Limb (tissue), 2 donors: ENCODE results near the gene C16orf46.
"Not testable (repeated sequence)": the region's sequence is repeated elsewhere in the genome, so short reads cannot be mapped to it uniquely, and the experiment has no call there.

ENCODE experiments used
- DNase-seq, 2 donors: peaks; one replicate each; pipeline ENCODE4 v3.0.0-alpha.2; 2016; ENCODE audit errors: extremely low spot score in 2 of 2

C16orf46 gene, protein sequence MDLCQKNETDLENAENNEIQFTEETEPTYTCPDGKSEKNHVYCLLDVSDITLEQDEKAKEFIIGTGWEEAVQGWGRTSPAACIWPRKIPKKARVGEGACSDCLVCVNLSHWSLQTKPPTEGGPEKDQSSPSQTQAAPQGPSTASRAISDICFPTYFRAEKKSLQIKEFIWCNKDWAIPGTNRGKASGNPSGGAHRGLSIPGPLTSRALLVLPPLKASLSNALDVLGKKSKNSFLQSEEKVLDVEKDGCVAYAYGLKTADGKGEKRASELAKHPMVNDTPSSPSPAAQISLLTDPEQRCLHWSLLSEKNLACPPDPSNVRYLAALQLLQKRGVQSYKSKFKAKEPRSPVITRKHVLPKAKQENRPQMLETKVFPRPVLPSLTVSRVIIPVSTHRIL

DNA sequence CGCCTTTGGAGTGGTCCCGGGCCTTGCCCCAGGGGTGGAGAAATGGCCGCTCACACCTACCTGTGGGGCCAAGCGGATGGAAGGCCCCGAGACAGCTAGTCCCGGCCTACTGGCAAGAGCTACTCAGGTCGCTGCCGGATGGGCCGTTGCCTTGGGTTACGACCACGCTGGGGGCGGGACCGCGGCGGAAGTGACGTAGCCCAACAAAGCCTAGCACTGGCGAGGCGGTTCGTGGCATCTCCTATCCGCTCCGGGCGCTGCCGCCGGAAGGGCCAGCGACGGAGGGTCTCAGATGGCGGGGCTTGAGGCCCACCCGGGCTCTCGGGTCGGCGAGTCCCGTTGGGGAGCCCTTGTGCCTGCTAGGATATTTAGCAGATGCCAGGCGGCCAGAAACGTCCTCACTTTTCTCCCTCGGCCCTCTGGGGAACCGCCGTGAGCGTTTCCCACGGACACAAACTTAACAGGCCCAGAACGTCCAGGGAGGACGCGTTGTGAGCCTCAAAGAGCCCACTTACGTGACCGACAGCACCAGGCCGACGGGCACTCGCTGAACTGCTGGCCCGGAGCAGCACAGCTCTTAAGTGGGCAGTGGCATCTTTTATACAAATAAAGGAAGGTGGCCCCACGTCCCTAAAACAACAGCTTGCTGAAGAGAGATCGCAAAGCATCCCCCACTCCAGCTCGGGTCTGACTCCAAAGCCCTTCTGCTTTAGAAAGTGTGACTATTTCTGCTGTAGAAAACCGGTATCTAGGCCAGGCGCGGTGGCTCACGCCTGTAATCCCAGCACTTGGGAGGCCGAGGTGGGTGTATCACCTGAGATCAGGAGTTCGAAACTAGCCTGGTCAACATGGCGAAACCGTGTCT, at the start of gene C16orf46:
TSS of gene C16orf46 (minus strand) at position 163 of the 865 bp plus-strand sequence. CDS start 13,283 bp downstream, outside the sequence.
- DNase-seq: peak; percentile 94 to 100

DNA sequence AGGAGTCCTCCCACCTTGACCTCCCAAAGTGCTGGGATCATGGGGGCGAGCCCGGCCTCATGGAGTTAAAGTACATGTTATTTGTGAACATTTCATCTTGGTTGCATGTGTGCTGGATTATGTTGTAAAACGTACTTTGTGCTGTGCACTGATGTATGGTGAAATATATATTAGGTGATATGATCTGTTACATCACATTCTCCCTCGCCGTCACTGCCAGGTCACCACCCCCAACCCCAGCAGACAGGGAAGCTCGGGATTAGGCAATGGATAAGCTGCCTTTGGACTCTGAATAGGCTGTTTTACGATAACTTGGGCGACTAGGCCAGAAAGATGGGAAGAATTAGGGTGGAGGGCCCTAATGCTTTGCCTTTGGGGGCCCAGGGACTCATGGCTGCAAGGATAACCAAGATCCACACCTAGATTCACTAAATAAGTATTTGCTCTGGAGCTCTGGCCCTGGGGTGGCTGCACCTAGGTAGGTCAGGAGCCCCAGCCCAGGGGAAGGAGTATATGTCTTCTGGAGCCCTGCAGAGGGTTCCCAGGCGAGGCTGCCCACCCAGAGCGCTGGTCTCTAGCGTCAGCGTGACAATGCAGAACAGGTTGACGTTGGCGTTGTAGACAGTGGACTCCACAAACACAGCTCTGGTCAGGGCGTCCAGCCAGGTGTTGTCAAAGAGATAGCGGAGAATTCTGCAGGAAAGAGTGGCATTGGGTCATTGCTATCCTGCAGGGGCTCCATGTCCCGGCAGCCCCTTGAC, 46.2 kb upstream of the C16orf46 start:
- DNase-seq: no peak

DNA sequence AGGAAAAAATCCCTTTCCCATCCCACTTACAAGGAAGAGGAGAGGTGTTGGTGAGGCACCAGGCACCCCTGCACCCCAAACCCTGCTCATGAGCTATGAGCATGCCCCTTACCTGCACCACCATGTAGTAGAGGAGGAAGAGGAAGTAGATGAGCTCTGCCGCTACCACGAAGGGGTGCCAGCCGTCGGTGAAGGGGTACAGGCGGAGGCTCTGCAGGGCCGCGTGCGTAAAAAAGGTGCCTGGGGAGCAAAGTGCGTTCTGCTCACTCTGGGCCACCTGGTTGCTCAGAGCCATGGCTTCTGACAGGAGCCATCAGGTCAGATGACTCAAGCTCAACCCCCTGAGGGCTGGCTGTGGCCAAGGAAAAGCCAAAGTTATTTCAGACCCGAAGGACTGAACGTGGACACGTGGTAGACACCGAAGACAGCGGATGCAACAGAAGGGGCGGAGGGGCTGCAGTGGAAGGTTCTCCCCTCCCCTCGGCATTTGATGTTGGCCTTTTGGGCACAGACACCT, 44.5 kb upstream of the C16orf46 start:
- no peak for DNase-seq

DNA sequence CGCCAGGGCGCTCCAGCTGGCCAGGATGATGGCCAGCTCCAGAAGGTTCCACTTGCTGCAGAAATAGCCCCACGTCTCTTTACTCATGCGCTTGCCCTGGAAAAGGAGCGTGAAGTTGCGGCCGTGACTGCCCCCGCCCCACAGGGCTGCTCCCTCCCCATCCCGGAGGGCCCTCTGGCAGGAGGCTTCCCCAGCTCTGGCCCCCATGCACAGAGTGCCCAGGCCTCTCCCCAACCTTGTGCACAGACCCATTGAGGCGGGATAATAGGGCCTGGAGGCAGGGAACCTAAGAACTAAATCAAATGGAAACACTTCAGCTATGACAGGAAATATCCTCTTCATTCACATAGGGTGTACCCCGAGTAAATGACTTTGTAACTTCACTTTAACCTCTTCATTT, 40.4 kb upstream of the C16orf46 start:
- DNase-seq: no peak

DNA sequence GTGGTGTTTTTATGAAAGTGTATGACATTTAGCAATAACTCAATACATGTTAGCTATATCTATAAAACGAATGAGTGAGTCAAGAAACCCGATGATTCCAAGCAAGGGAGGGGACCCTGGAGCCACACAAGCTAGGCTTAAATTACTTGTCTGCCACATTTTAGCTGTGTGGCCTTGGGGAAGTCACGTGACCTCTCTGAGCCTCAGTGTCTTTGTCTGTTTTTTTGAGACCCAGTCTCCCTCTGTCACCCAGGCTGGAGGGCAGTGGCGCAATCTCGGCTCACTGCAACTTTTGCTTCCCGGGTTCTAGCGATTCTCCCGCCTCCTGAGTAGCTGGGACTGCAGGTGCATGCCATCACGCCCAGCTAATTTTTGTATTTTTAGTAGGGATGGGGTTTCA, 39.2 kb upstream of the C16orf46 start:
- no peak for DNase-seq

DNA sequence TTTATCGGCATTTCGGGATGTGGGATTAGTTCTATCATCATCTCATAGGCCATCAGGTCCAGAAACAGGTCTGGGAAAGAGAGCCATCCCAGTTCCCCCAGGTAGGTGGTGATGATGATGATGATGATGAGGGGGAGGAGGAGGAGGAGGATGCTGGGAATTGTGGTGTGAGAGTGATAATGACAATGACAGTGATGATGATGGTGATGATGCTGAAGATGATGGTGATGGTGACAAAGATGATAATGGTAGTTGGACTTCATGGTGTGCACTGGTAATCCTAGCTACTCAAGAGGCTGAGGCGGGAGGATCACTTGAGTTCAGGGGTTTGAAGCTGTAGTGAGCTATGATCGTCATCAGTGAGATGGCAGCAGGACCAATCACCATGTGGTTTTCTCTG, 35.4 kb upstream of the C16orf46 start:
- no peak for DNase-seq

DNA sequence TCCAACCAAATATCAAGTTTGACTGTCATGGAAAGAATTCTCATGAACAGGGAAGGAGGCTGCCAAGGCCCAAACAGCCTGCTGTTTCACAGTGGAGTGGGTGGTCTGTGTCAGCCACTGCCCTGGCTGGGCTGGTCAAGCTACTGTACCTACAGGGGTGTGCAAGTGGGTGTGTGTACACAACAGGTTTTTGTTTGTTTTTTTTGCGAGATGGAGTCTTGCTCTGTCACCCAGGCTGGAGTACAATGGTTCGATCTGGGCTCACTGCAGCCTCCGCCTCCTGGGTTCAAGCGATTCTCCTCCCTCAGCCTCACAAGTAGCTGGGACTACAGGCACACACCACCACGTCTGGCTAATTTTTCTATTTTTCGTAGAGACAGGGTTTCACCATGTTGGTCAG, 32.2 kb upstream of the C16orf46 start:
- not testable (repeated sequence) for DNase-seq

DNA sequence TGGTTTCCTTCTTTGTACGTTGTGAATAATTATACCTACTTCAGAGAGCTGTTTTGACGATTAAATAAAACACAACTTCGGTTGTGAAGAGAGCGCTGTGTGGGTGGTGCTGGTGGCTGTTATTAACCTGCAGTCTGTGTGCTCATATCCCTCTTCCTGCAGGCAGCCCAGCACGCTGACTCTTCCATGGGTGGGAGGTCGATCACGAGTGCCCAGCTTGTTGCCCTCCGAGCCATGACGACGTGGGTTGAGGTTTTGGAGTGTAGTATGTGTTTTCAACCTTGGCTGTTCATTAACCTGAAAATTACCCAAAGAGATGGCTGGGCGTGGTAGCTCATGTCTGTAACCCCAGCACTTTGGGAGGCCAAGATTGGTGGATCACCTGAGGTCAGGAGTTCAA, 30.5 kb upstream of the C16orf46 start:
- DNase-seq: no peak

DNA sequence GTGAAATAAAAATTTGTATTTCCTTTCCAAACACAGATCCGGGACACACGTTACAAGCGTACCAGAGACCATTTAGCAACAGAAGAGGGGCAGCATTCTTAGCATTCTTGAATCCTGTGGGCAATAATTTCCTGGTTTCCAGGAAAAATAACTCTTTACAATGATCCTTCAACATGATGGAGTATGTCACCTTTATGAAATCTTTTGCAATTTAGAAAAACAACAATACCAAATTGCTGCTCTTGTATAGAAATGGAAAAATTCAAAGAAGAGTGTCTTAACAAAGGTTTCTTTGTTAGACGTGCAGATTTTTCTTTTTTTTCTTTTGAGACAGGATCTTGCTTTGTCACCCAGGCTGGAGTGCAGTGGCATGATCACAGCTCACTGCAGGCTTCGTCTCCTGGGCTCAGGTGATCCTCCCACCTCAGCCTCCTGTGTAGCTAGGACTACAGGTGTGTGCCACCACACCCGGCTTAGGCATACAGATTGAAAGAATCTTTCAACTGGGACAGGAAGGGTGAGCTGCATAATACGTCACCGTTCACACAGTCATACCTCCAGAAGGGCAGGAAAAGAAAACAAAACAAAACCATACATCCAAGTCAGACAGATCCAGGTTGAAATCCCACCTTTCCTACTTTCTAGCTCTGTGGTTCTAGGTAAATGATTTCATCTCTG, 29.9 kb upstream of the C16orf46 start:
- DNase-seq: no peak

DNA sequence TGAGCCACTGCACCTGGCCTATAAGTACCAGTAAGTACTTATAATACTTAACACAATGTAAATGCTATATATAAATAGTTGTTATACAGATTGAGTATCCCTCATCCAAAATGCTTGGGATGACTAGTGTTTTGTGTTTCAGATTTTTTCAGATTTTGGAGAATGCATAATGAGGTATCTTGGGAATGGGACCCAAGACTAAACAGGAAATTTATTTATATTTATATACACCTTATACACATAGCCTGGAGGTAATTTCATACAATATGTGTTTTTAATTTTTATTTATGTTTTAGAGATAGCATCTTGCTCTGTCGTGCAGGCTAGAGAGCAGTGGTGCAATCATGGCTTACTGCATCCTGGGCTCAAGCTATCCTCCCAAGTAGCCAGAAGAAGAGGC, 28.9 kb upstream of the C16orf46 start:
- no peak for DNase-seq

DNA sequence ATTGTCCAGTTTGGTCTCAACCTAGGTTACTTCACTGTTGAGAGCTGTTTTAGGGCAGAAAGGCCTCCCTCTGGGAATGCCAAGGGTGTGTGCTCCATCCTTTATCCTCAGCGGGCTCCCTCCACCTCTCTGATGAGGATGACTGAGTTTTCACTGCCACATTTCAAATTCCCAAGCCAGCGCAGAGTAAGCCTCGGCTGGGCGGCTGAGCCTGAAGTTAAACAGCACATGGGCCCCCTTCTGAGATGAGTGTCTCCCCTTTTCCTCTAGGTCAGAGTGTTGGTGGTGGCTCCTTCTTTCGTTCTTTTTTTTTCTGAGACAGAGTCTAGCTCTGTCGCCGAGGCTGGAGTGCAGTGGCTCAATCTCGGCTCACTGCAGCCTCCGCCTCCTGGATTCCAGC, 24.7 kb upstream of the C16orf46 start:
- no peak for DNase-seq

DNA sequence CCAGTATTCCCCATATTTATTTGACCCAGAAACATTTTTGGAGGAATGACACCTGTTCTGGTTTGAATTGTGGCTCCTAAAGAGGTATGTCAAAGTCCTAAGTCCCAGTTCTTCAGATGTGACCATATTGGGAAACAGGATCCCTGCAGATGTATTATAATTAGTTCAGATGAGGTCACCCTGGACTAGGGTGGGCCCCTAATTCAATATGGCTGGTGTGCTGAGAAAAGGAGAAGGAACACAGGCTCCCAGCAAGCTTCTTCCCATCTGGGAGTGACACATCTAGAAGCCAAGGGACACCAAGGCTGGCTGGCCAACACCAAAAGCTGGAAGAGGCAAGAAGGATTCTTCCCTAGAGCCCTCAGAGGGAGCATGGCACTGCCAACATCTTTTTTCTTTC, 22.9 kb upstream of the C16orf46 start:
- no peak for DNase-seq

DNA sequence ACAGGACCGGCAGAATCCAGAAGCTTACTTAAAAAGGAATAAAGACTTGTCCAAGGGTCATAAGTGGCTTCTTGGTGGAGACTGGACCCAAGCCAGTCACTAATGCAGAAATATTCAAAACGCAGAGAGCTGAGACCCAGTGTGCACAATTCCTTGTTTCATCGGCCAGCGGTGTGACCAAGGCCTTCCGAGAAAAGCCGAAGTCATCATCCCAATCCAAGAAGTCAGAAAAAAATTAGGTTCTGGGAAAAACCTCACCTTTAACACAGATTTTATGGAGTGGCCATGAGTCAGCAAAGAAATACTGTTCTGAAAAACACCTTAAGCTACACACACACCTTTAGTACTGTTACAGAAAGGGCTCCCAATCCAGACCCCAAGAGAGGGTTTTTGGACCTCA, 20.2 kb upstream of the C16orf46 start:
- DNase-seq: no peak

DNA sequence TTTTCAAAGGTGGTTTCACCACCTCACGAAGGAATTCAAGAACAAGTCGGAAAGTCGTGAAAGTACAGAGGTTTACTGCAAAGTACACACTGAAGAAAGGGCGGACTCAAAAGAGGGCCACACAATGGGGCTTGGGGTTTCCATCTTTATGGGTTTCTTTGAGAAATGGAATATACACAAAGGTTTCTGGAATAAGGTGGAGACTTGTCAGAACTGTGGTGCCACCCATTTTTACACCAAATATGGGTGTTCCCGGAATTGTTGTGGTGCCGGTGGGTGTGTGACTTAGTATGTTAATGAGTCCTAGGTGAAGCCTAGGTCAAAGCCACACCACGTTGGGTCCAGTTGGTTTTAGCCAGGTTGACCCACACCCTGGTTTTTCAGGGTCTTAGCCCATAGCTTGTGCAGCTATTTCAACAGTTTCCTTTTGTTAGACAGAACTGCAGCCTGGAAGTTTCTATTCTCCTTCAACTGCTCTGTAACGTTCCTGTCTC, 19.7 kb upstream of the C16orf46 start:
- no peak for DNase-seq

DNA sequence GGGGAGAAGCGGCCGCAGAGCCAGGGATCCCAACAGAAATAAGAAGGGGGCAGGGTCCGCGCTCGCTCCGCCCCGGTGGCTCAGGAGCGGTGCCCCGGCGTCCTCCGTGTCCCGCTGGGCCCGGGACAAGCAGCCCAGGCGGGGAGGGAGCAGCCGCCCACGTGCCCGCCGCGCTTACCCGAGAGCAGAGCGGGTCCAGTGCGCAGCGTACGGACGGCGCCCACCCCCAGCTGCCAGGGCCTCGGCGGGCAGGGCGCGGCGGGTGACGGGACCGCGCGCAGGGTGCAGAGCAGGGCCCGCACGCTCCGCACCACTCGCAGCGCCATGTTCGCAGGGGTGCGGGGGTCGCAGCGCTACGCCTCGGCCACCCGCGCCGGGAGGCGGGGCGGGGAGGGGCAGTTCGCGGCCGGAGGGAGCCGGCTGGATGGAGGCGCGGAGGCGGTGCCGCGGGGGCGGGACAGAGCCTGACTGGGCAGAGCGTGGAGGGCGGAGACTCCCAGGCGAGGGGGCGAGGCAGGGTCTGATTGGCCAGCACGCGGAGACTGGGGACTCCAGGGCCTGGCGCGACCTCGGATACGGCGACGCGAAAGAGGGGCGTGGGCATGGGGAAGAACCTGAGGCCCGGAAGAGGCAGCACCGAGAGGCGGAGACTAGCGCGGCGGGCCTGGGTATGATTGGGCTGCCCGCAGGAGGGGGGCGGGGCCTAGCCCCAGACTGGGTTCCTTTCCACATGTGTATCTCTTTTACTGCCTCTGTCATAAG, 19.1 kb upstream of the C16orf46 start, which contains the start of gene GCSH:
TSS of gene GCSH (minus strand) at position 443 of the 762 bp plus-strand sequence. CDS start at position 326, 117 bp downstream.
- peak; percentile 98 to 99 for DNase-seq

DNA sequence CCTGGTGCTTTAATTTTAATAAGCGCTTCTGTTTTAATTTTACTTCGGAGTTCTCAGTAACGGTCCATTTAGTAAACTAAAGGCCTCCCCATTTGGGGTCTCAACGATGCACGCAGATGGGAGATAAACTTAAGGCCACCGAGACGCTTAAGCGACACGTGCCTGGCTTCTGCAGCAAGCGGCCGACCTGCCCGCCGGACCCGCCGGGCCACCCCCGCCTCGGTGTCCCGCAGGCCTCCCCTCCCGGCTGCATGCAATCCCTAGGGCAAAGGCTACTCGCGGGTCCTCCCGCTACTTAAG, 18.6 kb upstream of the C16orf46 start:
- DNase-seq: peak in 1 of 2 donors; percentile 22

DNA sequence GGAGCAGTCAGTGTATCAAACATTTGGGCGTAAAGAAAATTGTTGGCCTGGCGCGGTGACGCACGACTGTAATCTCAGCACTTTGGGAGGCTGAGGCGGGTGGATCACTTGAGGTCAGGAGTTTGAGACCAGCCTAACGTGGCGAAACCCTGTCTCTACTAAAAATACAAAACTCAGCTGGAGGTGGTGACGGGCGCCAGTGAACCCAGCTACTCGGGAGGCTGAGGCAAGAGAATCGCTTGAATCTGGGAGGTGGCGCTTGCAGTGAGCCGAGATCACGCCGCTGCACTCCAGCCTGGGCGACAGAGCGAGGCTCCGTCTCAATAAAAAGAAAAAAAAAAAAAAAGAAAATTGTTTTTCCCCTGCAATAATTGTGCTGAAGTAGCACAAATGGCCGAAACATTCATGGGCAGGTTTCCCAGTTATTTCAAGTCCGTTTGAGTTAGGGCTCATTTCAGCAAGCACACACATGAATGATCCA, 17.8 kb upstream of the C16orf46 start:
- DNase-seq: peak in 1 of 2 donors; percentile 5

DNA sequence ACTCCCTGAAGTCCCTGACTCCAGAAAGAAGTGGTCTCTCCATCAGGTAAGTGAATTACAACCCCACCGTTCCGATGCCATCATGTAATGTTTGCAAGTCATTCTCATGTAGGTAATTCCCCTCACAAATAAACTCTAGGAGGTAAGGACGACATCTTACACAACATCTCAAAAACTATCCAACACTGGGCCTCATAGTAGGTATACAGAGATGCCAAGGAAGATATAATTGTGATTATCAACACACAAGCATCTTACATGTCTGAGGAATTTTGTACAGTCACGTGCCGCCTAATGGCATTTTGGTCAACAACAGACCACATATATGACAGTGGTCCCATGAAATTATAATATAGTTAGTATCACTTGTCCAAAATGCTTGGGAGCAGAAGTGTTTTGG, 11.8 kb upstream of the C16orf46 start:
- no peak for DNase-seq

DNA sequence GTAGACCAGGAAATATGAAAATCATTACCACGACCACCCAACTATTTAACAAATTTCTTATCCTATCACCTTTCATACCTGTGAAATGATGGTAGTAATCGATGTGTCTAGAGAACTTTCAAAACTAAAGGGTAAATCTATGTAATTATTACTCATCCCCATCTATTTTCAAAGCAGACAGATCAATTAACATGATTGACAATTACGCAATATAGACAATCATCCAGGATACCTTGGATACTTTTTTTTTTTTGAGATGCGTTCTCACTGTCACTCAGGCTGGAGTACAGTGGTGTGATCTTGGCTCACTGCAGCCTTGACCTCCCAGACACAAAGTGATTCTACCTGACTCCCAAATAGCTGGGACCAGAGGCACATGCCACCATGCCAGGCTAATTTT, 4.0 kb upstream of the C16orf46 start:
- DNase-seq: no peak

DNA sequence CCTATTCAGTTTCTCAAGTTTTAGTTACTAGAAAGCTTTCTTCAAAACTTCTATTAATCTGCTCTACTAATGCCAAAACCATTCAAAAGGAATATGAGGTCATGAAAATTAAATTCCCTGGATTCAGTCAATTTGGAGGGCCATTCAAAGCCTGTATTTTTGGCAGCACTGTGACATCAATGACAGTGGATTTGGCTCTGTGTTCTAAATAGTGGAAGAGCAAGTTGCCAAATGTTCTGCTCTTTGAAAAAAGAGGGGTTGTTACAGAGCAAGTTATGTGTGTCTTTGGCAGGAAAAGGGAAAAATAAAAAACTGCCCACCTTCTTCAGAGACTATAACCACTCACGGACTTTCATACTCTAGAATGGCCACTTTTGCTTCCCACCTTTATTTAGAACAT, 3.2 kb upstream of the C16orf46 start:
- DNase-seq: peak in 1 of 2 donors; percentile 9
